HEK293 (cell line): Measurements from ENCODE around the gene ZNF200.

Source experiments
- CTCF ChIA-PET: fragments of 350-600 bp; formaldehyde crosslinking; extraction: SDS; loops from one replicate; lab custom pipeline; 2021; ENCODE audit warnings: antibody characterized with exemption; lab: Yijun Ruan, JAX
- POLR2A ChIA-PET: fragments of 300-600 bp; formaldehyde crosslinking; extraction: SDS; loops from one replicate; lab custom pipeline; 2020; ENCODE audit warnings: antibody characterized with exemption, inconsistent platforms; lab: Yijun Ruan, JAX
- H3K27ac ChIP-seq: fragments of 200-500 bp; sonication (Bioruptor generic); 2 replicates; pipeline ENCODE4 v1.5.1; 2014; ENCODE audit warnings: low read depth, low read length, control low read depth, inconsistent platforms; ENCODE audit errors: extremely low read depth
- H3K36me3 ChIP-seq, 2 experiments: fragments of 200-500 bp in 1 of 2; sonication (Bioruptor generic) in 1 of 2; 1 replicate in 1 of 2; 2 replicates in 1 of 2; pipeline ENCODE4 v1.5.1; 2014 to 2017; ENCODE audit warnings: inconsistent platforms in 2 of 2, low read length in 2 of 2; ENCODE audit not compliant: control insufficient read depth in 2 of 2, insufficient read depth in 1 of 2
- H3K4me1 ChIP-seq: fragments of 200-500 bp; sonication (Bioruptor generic); 2 replicates; pipeline ENCODE4 v1.5.1; 2014; ENCODE audit warnings: mild to moderate bottlenecking, low read length, inconsistent platforms; ENCODE audit not compliant: control insufficient read depth, insufficient read depth
- H3K4me3 ChIP-seq: 2 replicates; pipeline ENCODE4 v1.5.1; 2011; ENCODE audit warnings: low read depth, mild to moderate bottlenecking, control low read depth, low read length, moderate library complexity
- H3K9me3 ChIP-seq: fragments of 200-500 bp; sonication (Bioruptor generic); 2 replicates; pipeline ENCODE4 v1.5.1; 2014; ENCODE audit warnings: low read depth, low read length, inconsistent platforms; ENCODE audit not compliant: control insufficient read depth, insufficient read depth
- CTCF ChIP-seq: fragments of 450-650 bp; formaldehyde crosslinking; IDR thresholded peaks from 2 replicates; pipeline ENCODE4 v1.5.1; 2016; ENCODE audit warnings: missing biosample characterization, missing genetic modification characterization
- GLI4 ChIP-seq: fragments of 450-650 bp; formaldehyde crosslinking; IDR thresholded peaks from 2 replicates; pipeline ENCODE4 v1.5.1; 2016; ENCODE audit warnings: missing biosample characterization, missing genetic modification characterization
- HIC1 ChIP-seq: fragments of 450-650 bp; formaldehyde crosslinking; IDR thresholded peaks from 2 replicates; pipeline ENCODE4 v1.5.1; 2016; ENCODE audit warnings: missing biosample characterization, missing genetic modification characterization
- HOXA7 ChIP-seq: sonication (generic); formaldehyde crosslinking; IDR thresholded peaks from 2 replicates; pipeline ENCODE4 v1.8.1; 2022; ENCODE audit warnings: missing genetic modification reagents, borderline replicate concordance
- INSM2 ChIP-seq: fragments of 450-650 bp; formaldehyde crosslinking; IDR thresholded peaks from 2 replicates; pipeline ENCODE4 v1.5.1; 2016; ENCODE audit warnings: missing biosample characterization, missing genetic modification characterization
- OSR2 ChIP-seq: fragments of 450-650 bp; formaldehyde crosslinking; IDR thresholded peaks from 2 replicates; pipeline ENCODE4 v1.5.1; 2016; ENCODE audit warnings: missing biosample characterization, missing genetic modification characterization
- PRDM1 ChIP-seq: fragments of 450-650 bp; formaldehyde crosslinking; IDR thresholded peaks from 2 replicates; pipeline ENCODE4; 2016; ENCODE audit warnings: missing biosample characterization, missing genetic modification characterization
- RBAK ChIP-seq: fragments of 450-650 bp; formaldehyde crosslinking; IDR thresholded peaks from 2 replicates; pipeline ENCODE4 v1.5.1; 2016; ENCODE audit warnings: missing biosample characterization, missing genetic modification characterization
- SP3 ChIP-seq: fragments of 450-650 bp; formaldehyde crosslinking; IDR thresholded peaks from 2 replicates; pipeline ENCODE4 v1.5.1; 2016; ENCODE audit warnings: missing biosample characterization, missing genetic modification characterization
- ZBTB1 ChIP-seq: fragments of 450-650 bp; formaldehyde crosslinking; IDR thresholded peaks from 2 replicates; pipeline ENCODE4 v1.5.1; 2016; ENCODE audit warnings: missing biosample characterization, missing genetic modification characterization
- ZBTB17 ChIP-seq: fragments of 450-650 bp; formaldehyde crosslinking; IDR thresholded peaks from 2 replicates; pipeline ENCODE4 v1.5.1; 2016; ENCODE audit warnings: missing biosample characterization, missing genetic modification characterization
- ZFP37 ChIP-seq: fragments of 450-650 bp; formaldehyde crosslinking; IDR thresholded peaks from 2 replicates; pipeline ENCODE4 v1.5.1; 2016; ENCODE audit warnings: missing biosample characterization, missing genetic modification characterization
- ZNF121 ChIP-seq: fragments of 450-650 bp; formaldehyde crosslinking; IDR thresholded peaks from 2 replicates; pipeline ENCODE4 v1.5.1; 2016; ENCODE audit warnings: missing biosample characterization, missing genetic modification characterization
- ZNF239 ChIP-seq: fragments of 450-650 bp; formaldehyde crosslinking; IDR thresholded peaks from 2 replicates; pipeline ENCODE4 v1.5.1; 2016; ENCODE audit warnings: missing biosample characterization, missing genetic modification characterization
- ZNF26 ChIP-seq: fragments of 450-650 bp; formaldehyde crosslinking; IDR thresholded peaks from 2 replicates; pipeline ENCODE4 v1.5.1; 2016; ENCODE audit warnings: missing biosample characterization, missing genetic modification characterization
- ZNF341 ChIP-seq: fragments of 450-650 bp; formaldehyde crosslinking; IDR thresholded peaks from 2 replicates; pipeline ENCODE4; 2016; ENCODE audit warnings: low read depth, missing biosample characterization, missing genetic modification characterization
- ZNF350 ChIP-seq: fragments of 450-650 bp; formaldehyde crosslinking; IDR thresholded peaks from 2 replicates; pipeline ENCODE4 v1.5.0; 2017; ENCODE audit warnings: missing biosample characterization, mild to moderate bottlenecking, missing genetic modification characterization
- ZNF404 ChIP-seq: fragments of 450-650 bp; formaldehyde crosslinking; IDR thresholded peaks from 2 replicates; pipeline ENCODE4 v1.5.1; 2017; ENCODE audit warnings: missing biosample characterization, missing genetic modification characterization
- ZNF423 ChIP-seq: fragments of 450-650 bp; formaldehyde crosslinking; IDR thresholded peaks from 2 replicates; pipeline ENCODE4 v1.5.1; 2016; ENCODE audit warnings: missing biosample characterization, missing genetic modification characterization
- ZNF513 ChIP-seq: fragments of 450-650 bp; IDR thresholded peaks from 2 replicates; pipeline ENCODE4 v1.5.1; 2018; ENCODE audit warnings: missing biosample characterization, missing genetic modification characterization
- ZNF558 ChIP-seq: fragments of 450-650 bp; formaldehyde crosslinking; IDR thresholded peaks from 2 replicates; pipeline ENCODE4 v1.5.1; 2016; ENCODE audit warnings: missing biosample characterization, missing genetic modification characterization
- ZNF585B ChIP-seq: fragments of 450-650 bp; formaldehyde crosslinking; IDR thresholded peaks from 2 replicates; pipeline ENCODE4 v1.5.1; 2016; ENCODE audit warnings: missing biosample characterization, missing genetic modification characterization
- ZNF626 ChIP-seq: fragments of 450-650 bp; sonication (Bioruptor Pico); formaldehyde crosslinking; IDR thresholded peaks from 2 replicates; pipeline ENCODE4 v1.5.1; 2018; ENCODE audit warnings: missing biosample characterization, missing genetic modification characterization, inconsistent platforms
- ZNF768 ChIP-seq: fragments of 450-650 bp; formaldehyde crosslinking; IDR thresholded peaks from 2 replicates; pipeline ENCODE4 v1.5.1; 2018; ENCODE audit warnings: missing biosample characterization, mild to moderate bottlenecking, missing genetic modification characterization
- ZNF777 ChIP-seq: fragments of 450-650 bp; formaldehyde crosslinking; IDR thresholded peaks from 2 replicates; pipeline ENCODE4 v1.5.1; 2017; ENCODE audit warnings: missing biosample characterization, missing genetic modification characterization, borderline replicate concordance
- ZSCAN16 ChIP-seq: fragments of 450-650 bp; formaldehyde crosslinking; IDR thresholded peaks from 2 replicates; pipeline ENCODE4 v1.5.1; 2016; ENCODE audit warnings: missing biosample characterization, missing genetic modification characterization

Gene ZNF200

GRCh38 chr16:3192476-3193019, 42.4 kb downstream of the ZNF200 start (continued):
- TF ChIP-seq ZNF423 (tag by site-specific recombination): no peak
- TF ChIP-seq RBAK (tag by site-specific recombination): no peak
- no peak for TF ChIP-seq ZSCAN16 (tag by site-specific recombination)
- TF ChIP-seq SP3 (tag by site-specific recombination): no peak

- no peaks in the 10 kb centered on the region for H3K4me1 ChIP-seq
- TF ChIP-seq ZNF768 (0 out of 2 replicates have a peak, but pooled peaks have one; percentile 28), ZFP37 (0 out of 2 replicates have a peak, but pooled peaks have one; percentile 15), HOXA7 (CRISPR knock-in tag) (no peak), ZNF404 (no peak), ZNF777 (tag by site-specific recombination) (0 out of 2 replicates have a peak, but pooled peaks have one; percentile 51), ZNF26 (tag by site-specific recombination) (no peak), ZNF341 (tag by site-specific recombination) (peak; percentile 71), OSR2 (tag by site-specific recombination) (peak; percentile 36; the same call in 1 of the 2 replicates), PRDM1 (tag by site-specific recombination) (no peak), ZBTB17 (tag by site-specific recombination) (peak; percentile 92), ZNF239 (tag by site-specific recombination) (no peak)
- ChIA-PET POLR2A (interaction anchor here (1.1 to 2.0 kb wide), 3 partner anchors 19 to 93 kb away, joined by 3 to 8 read pairs (median 7); partner anchors contain the start of gene ZNF263), CTCF (interaction anchor here (0.5 kb wide), 1 partner anchor 19 kb away, joined by 3 read pairs; no protein-coding TSS in a partner anchor)
- H3K27ac ChIP-seq: no peak overlapping the region
- H3K4me3 ChIP-seq: peak overlapping the region; percentile 19
- no peaks in the 10 kb centered on the region for H3K36me3 ChIP-seq
- no peaks in the 10 kb centered on the region for H3K9me3 ChIP-seq
Measured at GRCh38 chr16:3190949-3191353, 44.0 kb downstream of the ZNF200 start.

- ChIA-PET CTCF (interaction anchor here (0.7 kb wide), 1 partner anchor 727 kb away, joined by 3 read pairs; no protein-coding TSS in a partner anchor), POLR2A (interaction anchor here (1.7 to 2.8 kb wide), 3 partner anchors 18 to 211 kb away, joined by 5 to 29 read pairs (median 6); partner anchors contain the start of genes ZNF174 and ZSCAN32)
- no peaks in the 10 kb centered on the region for H3K4me1 ChIP-seq
- H3K36me3 ChIP-seq: no peaks in the 10 kb centered on the region
- no peak overlapping the region for H3K27ac ChIP-seq
- no peaks in the 10 kb centered on the region for H3K9me3 ChIP-seq
- peak overlapping the region; percentile 77 for H3K4me3 ChIP-seq
- TF ChIP-seq INSM2 (no peak), GLI4 (tag by site-specific recombination) (no peak), ZNF121 (tag by site-specific recombination) (no peak), ZNF513 (tag by site-specific recombination) (no peak), ZNF585B (tag by site-specific recombination) (no peak), ZNF558 (tag by site-specific recombination) (0 out of 2 replicates have a peak, but pooled peaks have one; percentile 4), HIC1 (tag by site-specific recombination) (no peak), ZNF626 (tag by site-specific recombination) (no peak), ZNF350 (tag by site-specific recombination) (no peak), CTCF (tag by site-specific recombination) (no peak), ZBTB1 (tag by site-specific recombination) (no peak)
Measured at GRCh38 chr16:3189869-3190268, 45.1 kb downstream of the ZNF200 start.
